SU-DHL-6 (cell line): ENCODE data around the gene SCLY.

Experiments
- H2AFZ ChIP-seq: fragments of 200-600 bp; sonication (generic); 2 replicates; pipeline ENCODE4 v1.6.1; 2014; ENCODE audit warnings: low read depth, mild to moderate bottlenecking, moderate library complexity, mixed read lengths, antibody characterized with exemption, low read length; ENCODE audit not compliant: severe bottlenecking
- H3F3A ChIP-seq: fragments of 200-600 bp; shearing (Covaris generic); 2 replicates; pipeline ENCODE4 v1.6.0; 2016; ENCODE audit warnings: antibody characterized with exemption, mild to moderate bottlenecking; ENCODE audit not compliant: insufficient read depth
- H3K27ac ChIP-seq: fragments of 200-600 bp; sonication (generic); 2 replicates; pipeline ENCODE4 v1.5.1; 2016; ENCODE audit warnings: low read depth, mild to moderate bottlenecking, low read length, moderate library complexity, mixed read lengths
- H3K27me3 ChIP-seq: fragments of 200-600 bp; sonication (generic), shearing (Covaris generic); 2 replicates; pipeline ENCODE4 v1.6.0; 2014; ENCODE audit warnings: mild to moderate bottlenecking, low read length
- H3K36me3 ChIP-seq: fragments of 200-600 bp; sonication (generic); 2 replicates; pipeline ENCODE4 v1.6.1; 2014; ENCODE audit warnings: mild to moderate bottlenecking, low read length, mixed read lengths
- H3K4me2 ChIP-seq: fragments of 300-600, 200-600 bp; shearing (Covaris generic), sonication (generic); 2 replicates; pipeline ENCODE4 v1.6.0; 2014; ENCODE audit warnings: low read length, low read depth, mild to moderate bottlenecking; ENCODE audit not compliant: poor library complexity, severe bottlenecking
- H3K4me3 ChIP-seq: fragments of 200-600 bp; sonication (generic); 2 replicates; pipeline ENCODE4 v1.5.1; 2014; ENCODE audit warnings: antibody characterized with exemption, low read length, mild to moderate bottlenecking, mixed read lengths; ENCODE audit not compliant: insufficient read depth, poor library complexity, severe bottlenecking
- H3K79me2 ChIP-seq: fragments of 200-600 bp; sonication (generic); 2 replicates; pipeline ENCODE4 v1.6.1; 2014; ENCODE audit warnings: mild to moderate bottlenecking, low read length, moderate library complexity; ENCODE audit not compliant: insufficient read depth
- H3K9ac ChIP-seq: fragments of 200-600 bp; sonication (generic); 2 replicates; pipeline ENCODE4 v1.7.0; 2014; ENCODE audit warnings: mild to moderate bottlenecking, low read length
- H3K9me2 ChIP-seq: fragments of 200-600 bp; sonication (generic); replicated peaks from 2 replicates; pipeline ENCODE4 v1.6.1; 2014; ENCODE audit warnings: low read length; ENCODE audit not compliant: insufficient read depth
- H3K9me3 ChIP-seq: fragments of 200-600 bp; sonication (generic); 2 replicates; pipeline ENCODE4 v1.6.1; 2014; ENCODE audit warnings: low read length, mixed read lengths; ENCODE audit not compliant: insufficient read depth
- H4K20me1 ChIP-seq: fragments of 200-600 bp; sonication (generic); 2 replicates; pipeline ENCODE4 v1.6.1; 2014; ENCODE audit warnings: low read depth, mild to moderate bottlenecking, antibody characterized with exemption, low read length, moderate library complexity, mixed read lengths
- CTCF ChIP-seq: fragments of 200-600 bp; sonication (generic); IDR thresholded peaks from one replicate; pipeline ENCODE4 v1.5.1; 2017; ENCODE audit warnings: antibody characterized with exemption, mild to moderate bottlenecking, low read length, moderate library complexity; ENCODE audit not compliant: insufficient read depth, poor library complexity, severe bottlenecking
- EZH2phosphoT487 ChIP-seq: fragments of 200-600 bp; sonication (generic), shearing (Covaris generic); conservative IDR thresholded peaks from 2 replicates; pipeline ENCODE4 v1.6.1; 2018; ENCODE audit warnings: mild to moderate bottlenecking, antibody characterized with exemption, low read length, moderate library complexity, mixed read lengths

Gene SCLY

DNA sequence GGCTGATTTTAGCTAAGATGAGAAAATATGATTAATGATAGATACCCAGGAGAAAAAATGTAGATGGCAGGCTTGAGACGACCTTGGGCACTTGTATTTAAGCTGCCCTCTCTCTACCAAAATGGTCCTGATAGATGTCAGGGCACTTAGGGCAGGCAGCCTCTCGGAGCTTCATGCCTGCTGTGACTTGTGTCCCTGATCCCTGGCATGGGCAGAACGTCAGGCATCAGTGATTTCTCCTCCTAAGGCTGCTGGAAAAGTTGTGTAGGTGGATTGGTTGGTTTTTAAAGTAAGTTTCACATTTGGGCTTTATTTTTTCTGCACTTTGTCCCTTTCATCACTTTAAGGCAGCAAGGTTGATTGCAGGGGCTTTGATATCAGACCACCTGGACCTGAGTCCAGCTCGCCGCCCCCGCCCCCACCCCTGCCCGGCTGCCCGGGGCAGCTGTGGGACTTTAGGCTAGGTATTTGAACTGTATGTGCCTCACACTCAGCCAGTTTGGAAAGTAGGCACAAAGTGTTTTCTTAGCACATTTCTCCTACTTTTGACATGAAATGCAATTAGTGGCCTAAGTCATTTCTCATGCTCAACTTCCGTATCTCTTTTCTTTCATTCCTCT, 35.0 kb upstream of the SCLY start:
- no peaks in the 10 kb centered on the region for H3K27me3 ChIP-seq
- no peak overlapping the region for H3K27ac ChIP-seq
- no peaks in the 10 kb centered on the region for H3F3A ChIP-seq
- no peak overlapping the region for H3K4me2 ChIP-seq
- H3K4me3 ChIP-seq = no peak overlapping the region
- TF ChIP-seq CTCF (no peak), EZH2phosphoT487 (no peak)
- no peaks in the 10 kb centered on the region for H3K9me3 ChIP-seq
- H3K36me3 ChIP-seq = no peaks in the 10 kb centered on the region
- H3K79me2 ChIP-seq = no peaks in the 10 kb centered on the region
- no peak overlapping the region for H3K9ac ChIP-seq
- H4K20me1 ChIP-seq = no peaks in the 10 kb centered on the region
- no peak overlapping the region for H2AFZ ChIP-seq
- no peaks in the 10 kb centered on the region for H3K9me2 ChIP-seq

- no peaks in the 10 kb centered on the region for H3F3A ChIP-seq
- no peaks in the 10 kb centered on the region for H3K36me3 ChIP-seq
- no peaks in the 10 kb centered on the region for H3K27me3 ChIP-seq
- H3K9me2 ChIP-seq = no peaks in the 10 kb centered on the region
- no peaks in the 10 kb centered on the region for H4K20me1 ChIP-seq
- TF ChIP-seq EZH2phosphoT487 = no peak
- TF ChIP-seq CTCF = no peak
- H3K4me2 ChIP-seq = no peak overlapping the region
- H3K9me3 ChIP-seq = no peaks in the 10 kb centered on the region
- H3K9ac ChIP-seq = no peak overlapping the region
- no peaks in the 10 kb centered on the region for H3K79me2 ChIP-seq
- H2AFZ ChIP-seq = no peak overlapping the region
- no peak overlapping the region for H3K27ac ChIP-seq
- H3K4me3 ChIP-seq = no peak overlapping the region
These were observed 33.7 kb upstream of the SCLY start for GRCh38 chr2:238027058-238027457.

- TF ChIP-seq EZH2phosphoT487 (no peak), CTCF (no peak)
- no peaks in the 10 kb centered on the region for H3K9me2 ChIP-seq
- no peaks in the 10 kb centered on the region for H3F3A ChIP-seq
- no peaks in the 10 kb centered on the region for H3K36me3 ChIP-seq
- no peaks in the 10 kb centered on the region for H3K27me3 ChIP-seq
- no peaks in the 10 kb centered on the region for H4K20me1 ChIP-seq
- no peaks in the 10 kb centered on the region for H3K9me3 ChIP-seq
- H3K9ac ChIP-seq = no peak overlapping the region
- no peak overlapping the region for H3K27ac ChIP-seq
- H3K4me3 ChIP-seq = no peak overlapping the region
- no peak overlapping the region for H2AFZ ChIP-seq
- no peaks in the 10 kb centered on the region for H3K79me2 ChIP-seq
- no peak overlapping the region for H3K4me2 ChIP-seq
These were observed 33.0 kb upstream of the SCLY start for GRCh38 chr2:238027591-238028415.
